ENCODE results near the gene SEPTIN5. TPM values are rescaled to one million over a fixed set of nuclear protein-coding genes. Genes with fewer than 3 reads are reported as not detected.

SEPTIN5 gene
- polyA plus RNA-seq, 1 experiment = 38.8 TPM

- TF ChIP-seq CTCF (IDR thresholded peaks at IDR 0.05; ENCODE audit: insufficient read depth, low read depth, low read length) = no peak
- DNase-seq (ENCODE audit: low read depth) = no peak
- Histone ChIP-seq H3K4me3 (ENCODE audit: low read depth, low read length) (no peak overlapping the region), H3K27me3 (ENCODE audit: control insufficient read depth, insufficient read depth, low read length) (peaks cover 4% of the 10 kb centered on the region; the same call in 1 of the 2 replicates), H3K36me3 (ENCODE audit: control insufficient read depth, insufficient read depth, low read length) (no peaks in the 10 kb centered on the region)
- ChIA-PET CTCF (no interaction called here), POLR2A (no interaction called here)
Observed at GRCh38 chr22:19710769-19711106, 3.6 kb upstream of the SEPTIN5 start.

DNA sequence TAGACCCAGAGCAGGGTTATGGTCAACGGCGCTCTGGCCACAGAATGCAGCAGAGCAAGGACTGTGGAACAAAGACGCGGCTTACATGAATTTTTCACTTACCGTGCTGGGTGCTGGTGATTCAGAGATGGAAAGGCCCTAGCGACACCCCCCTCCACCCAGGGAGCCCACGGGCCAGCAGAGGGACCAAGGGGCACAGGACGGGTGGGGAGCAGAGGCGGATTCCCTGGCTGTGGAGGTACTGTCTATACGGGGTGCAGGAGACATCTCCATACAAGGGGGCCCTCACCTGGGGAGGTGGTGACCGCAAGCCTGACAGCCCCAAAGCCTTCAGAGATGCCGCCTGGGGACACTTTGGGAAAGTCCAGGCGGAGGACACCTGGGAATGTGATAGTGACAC is 1.1 kb upstream of the SEPTIN5 start:
- Histone ChIP-seq H3K27me3 (ENCODE audit: control insufficient read depth, insufficient read depth, low read length) (peaks cover 4% of the 10 kb centered on the region; the same call in 1 of the 2 replicates), H3K36me3 (ENCODE audit: control insufficient read depth, insufficient read depth, low read length) (no peaks in the 10 kb centered on the region), H3K4me3 (ENCODE audit: low read depth, low read length) (no peak overlapping the region)
- no peak for DNase-seq (ENCODE audit: low read depth)
- no peak for TF ChIP-seq CTCF (IDR thresholded peaks at IDR 0.05; ENCODE audit: insufficient read depth, low read depth, low read length)
- ChIA-PET POLR2A (no interaction called here), CTCF (interaction anchor here (1.7 kb wide), 1 partner anchor 80 kb away, joined by 5 read pairs; no protein-coding TSS in a partner anchor)

DNA sequence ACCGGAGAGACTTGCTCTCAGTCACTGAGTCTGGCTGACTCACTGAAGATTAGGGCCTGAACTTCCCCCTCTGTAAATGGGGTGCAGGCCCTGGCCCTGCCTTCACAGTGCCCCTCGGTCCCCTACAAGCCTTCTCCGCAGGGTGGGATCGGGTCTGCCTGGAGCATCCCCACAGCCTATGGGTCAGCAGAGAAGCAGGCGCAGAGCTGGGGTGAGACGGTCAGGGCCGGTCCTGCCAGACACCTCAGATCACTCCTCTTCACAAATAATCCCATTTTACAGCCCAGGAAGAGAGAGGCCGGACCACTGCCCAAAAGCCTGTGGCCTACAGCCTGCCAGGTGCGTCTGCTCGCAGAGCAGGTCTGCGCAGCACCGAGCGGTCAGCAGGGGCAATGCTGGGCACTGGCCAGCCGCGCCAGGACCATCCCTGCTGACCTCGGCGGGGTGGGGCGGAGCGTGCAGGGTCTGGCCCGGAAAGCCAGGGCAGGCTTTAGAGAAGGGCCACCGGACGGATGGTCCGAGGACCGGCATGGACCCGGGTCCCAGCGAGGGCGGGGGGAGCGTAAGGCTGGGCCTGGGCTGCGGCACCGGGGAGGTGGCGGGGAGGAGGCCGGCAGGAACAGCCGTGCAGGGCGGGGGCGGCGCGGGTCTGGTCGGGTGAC is 522 bp upstream of the SEPTIN5 start:
- Histone ChIP-seq H3K4me3 (ENCODE audit: low read depth, low read length) (peak overlapping the region; percentile 47), H3K27me3 (ENCODE audit: control insufficient read depth, insufficient read depth, low read length) (peaks cover 4% of the 10 kb centered on the region; the same call in 1 of the 2 replicates), H3K36me3 (ENCODE audit: control insufficient read depth, insufficient read depth, low read length) (no peaks in the 10 kb centered on the region)
- POLR2A ChIA-PET = no interaction called here
- DNase-seq (ENCODE audit: low read depth) = no peak
- TF ChIP-seq CTCF (IDR thresholded peaks at IDR 0.05; ENCODE audit: insufficient read depth, low read depth, low read length) = no peak
- CTCF ChIA-PET = interaction anchor here (1.1 to 1.7 kb wide), 2 partner anchors 17 to 81 kb away, joined by 3 to 5 read pairs; no protein-coding TSS in a partner anchor

GRCh38 chr22:19715188-19715930 is 1.1 kb downstream of the SEPTIN5 start:
- peaks cover 4% of the 10 kb centered on the region for H3K36me3 ChIP-seq (ENCODE audit: control insufficient read depth, insufficient read depth, low read length)
- TF ChIP-seq CTCF (IDR thresholded peaks at IDR 0.05; ENCODE audit: insufficient read depth, low read depth, low read length) = no peak
- ChIA-PET CTCF (interaction anchor here (1.4 to 2.6 kb wide), 2 partner anchors 35 to 83 kb away, joined by 11 to 13 read pairs; no protein-coding TSS in a partner anchor), POLR2A (no interaction called here)
- no peak for DNase-seq (ENCODE audit: low read depth)
- H3K27me3 ChIP-seq (ENCODE audit: control insufficient read depth, insufficient read depth, low read length) = peaks cover 4% of the 10 kb centered on the region; the same call in 1 of the 2 replicates
- peak overlapping the region; percentile 66 for H3K4me3 ChIP-seq (ENCODE audit: low read depth, low read length)

GRCh38 chr22:19716041-19716828 is 1.9 kb downstream of the SEPTIN5 start:
- no peak for TF ChIP-seq CTCF (IDR thresholded peaks at IDR 0.05; ENCODE audit: insufficient read depth, low read depth, low read length)
- DNase-seq (ENCODE audit: low read depth) = no peak
- peaks cover 3% of the 10 kb centered on the region; the same call in 1 of the 2 replicates for H3K27me3 ChIP-seq (ENCODE audit: control insufficient read depth, insufficient read depth, low read length)
- H3K4me3 ChIP-seq (ENCODE audit: low read depth, low read length) = no peak overlapping the region
- ChIA-PET CTCF (interaction anchor here (0.8 to 2.6 kb wide), 6 partner anchors 27 to 194 kb away, joined by 3 to 13 read pairs (median 8); no protein-coding TSS in a partner anchor), POLR2A (no interaction called here)
- peaks cover 10% of the 10 kb centered on the region for H3K36me3 ChIP-seq (ENCODE audit: control insufficient read depth, insufficient read depth, low read length)

Measured in BJ (cell line).